Endothelial cell (in vitro differentiated cells): ENCODE data around the gene TBC1D9. TPM values are rescaled to one million over a fixed set of nuclear protein-coding genes. Genes with fewer than 3 reads are reported as not detected.
A peak's percentile ranks its signal among the peaks of the same experiment; 100 is the strongest.

Experiments used
- DNase-seq: peaks from one replicate; pipeline ENCODE4 v3.0.0; 2021; ENCODE audit warnings: low spot score
- H3K27ac Mint-ChIP-seq: one replicate; pipeline ENCODE4 v1.8.0; 2021; ENCODE audit warnings: mixed read lengths, inconsistent platforms; ENCODE audit not compliant: unreplicated experiment
- H3K27me3 Mint-ChIP-seq: one replicate; pipeline ENCODE4 v1.8.0; 2021; ENCODE audit warnings: mild to moderate bottlenecking, moderate library complexity, mixed read lengths, inconsistent platforms; ENCODE audit not compliant: unreplicated experiment
- H3K36me3 Mint-ChIP-seq: one replicate; pipeline ENCODE4 v1.8.0; 2021; ENCODE audit warnings: mild to moderate bottlenecking, low read depth, mixed read lengths, inconsistent platforms; ENCODE audit not compliant: unreplicated experiment
- H3K4me1 Mint-ChIP-seq: one replicate; pipeline ENCODE4 v1.8.0; 2021; ENCODE audit warnings: mild to moderate bottlenecking, mixed read lengths, inconsistent platforms; ENCODE audit not compliant: unreplicated experiment
- H3K4me3 Mint-ChIP-seq: one replicate; pipeline ENCODE4 v1.8.0; 2021; ENCODE audit warnings: mild to moderate bottlenecking, mixed read lengths, inconsistent platforms; ENCODE audit not compliant: unreplicated experiment
- H3K9me3 Mint-ChIP-seq: one replicate; pipeline ENCODE4 v1.8.0; 2021; ENCODE audit warnings: mixed read lengths, inconsistent platforms; ENCODE audit not compliant: unreplicated experiment
- CTCF ChIP-seq: fragments of 200-600 bp; sonication (generic); IDR thresholded peaks from one replicate; pipeline ENCODE4 v1.5.0; 2021; ENCODE audit warnings: antibody characterized with exemption; ENCODE audit not compliant: unreplicated experiment
- total RNA-seq: library from RNA; stranded (reverse); fragmentation: NEBNext Ultra II Directional; extraction: Animal tissue kit (Norgen Biotek cat#: 25700); gene quantifications from one replicate; pipeline ENCODE4 v1.2.1, GENCODE V29; 2021; ENCODE audit not compliant: unreplicated experiment

Gene TBC1D9
- total RNA-seq, 1 donor from 2014 or later = 25.5 TPM

- Mint-ChIP-seq H3K36me3 (peaks cover 8% of the 10 kb centered on the region), H3K4me1 (peaks cover 18% of the 10 kb centered on the region), H3K27me3 (peaks cover 14% of the 10 kb centered on the region), H3K4me3 (no peak overlapping the region), H3K9me3 (no peaks in the 10 kb centered on the region), H3K27ac (peak overlapping the region; percentile 14)
- TF ChIP-seq CTCF = no peak
- DNase-seq = no peak
These were observed 113.3 kb downstream of the TBC1D9 start for GRCh38 chr4:140642674-140643437.

GRCh38 chr4:140641789-140642439, 114.3 kb downstream of the TBC1D9 start:
- DNase-seq = no peak

GRCh38 chr4:140641105-140641555, 115.1 kb downstream of the TBC1D9 start:
- H3K4me3 Mint-ChIP-seq = no peak overlapping the region
- TF ChIP-seq CTCF = no peak
- DNase-seq = no peak
- H3K9me3 Mint-ChIP-seq = no peaks in the 10 kb centered on the region
- H3K27me3 Mint-ChIP-seq = peaks cover 14% of the 10 kb centered on the region
- no peak overlapping the region for H3K27ac Mint-ChIP-seq
- H3K4me1 Mint-ChIP-seq = peaks cover 16% of the 10 kb centered on the region
- H3K36me3 Mint-ChIP-seq = peaks cover 20% of the 10 kb centered on the region

More at GRCh38 chr4:140641789-140642439, 114.3 kb downstream of the TBC1D9 start:
- Mint-ChIP-seq H3K27ac (no peak overlapping the region), H3K36me3 (peaks cover 15% of the 10 kb centered on the region), H3K4me3 (no peak overlapping the region), H3K9me3 (no peaks in the 10 kb centered on the region), H3K27me3 (peaks cover 14% of the 10 kb centered on the region), H3K4me1 (peaks cover 18% of the 10 kb centered on the region)
- TF ChIP-seq CTCF = no peak

- H3K4me3 Mint-ChIP-seq = no peak overlapping the region
- H3K36me3 Mint-ChIP-seq = peaks cover 17% of the 10 kb centered on the region
- H3K9me3 Mint-ChIP-seq = no peaks in the 10 kb centered on the region
- H3K4me1 Mint-ChIP-seq = peaks cover 17% of the 10 kb centered on the region
- TF ChIP-seq CTCF = no peak
- no peak for DNase-seq
- H3K27ac Mint-ChIP-seq = no peak overlapping the region
- peaks cover 7% of the 10 kb centered on the region for H3K27me3 Mint-ChIP-seq
These were observed 115.9 kb downstream of the TBC1D9 start for GRCh38 chr4:140640150-140640748.
